Measurements from ENCODE around the gene TNXB.
"Not testable (repeated sequence)": the region's sequence is repeated elsewhere in the genome, so short reads cannot be mapped to it uniquely, and the experiment has no call there.

TNXB gene

DNA sequence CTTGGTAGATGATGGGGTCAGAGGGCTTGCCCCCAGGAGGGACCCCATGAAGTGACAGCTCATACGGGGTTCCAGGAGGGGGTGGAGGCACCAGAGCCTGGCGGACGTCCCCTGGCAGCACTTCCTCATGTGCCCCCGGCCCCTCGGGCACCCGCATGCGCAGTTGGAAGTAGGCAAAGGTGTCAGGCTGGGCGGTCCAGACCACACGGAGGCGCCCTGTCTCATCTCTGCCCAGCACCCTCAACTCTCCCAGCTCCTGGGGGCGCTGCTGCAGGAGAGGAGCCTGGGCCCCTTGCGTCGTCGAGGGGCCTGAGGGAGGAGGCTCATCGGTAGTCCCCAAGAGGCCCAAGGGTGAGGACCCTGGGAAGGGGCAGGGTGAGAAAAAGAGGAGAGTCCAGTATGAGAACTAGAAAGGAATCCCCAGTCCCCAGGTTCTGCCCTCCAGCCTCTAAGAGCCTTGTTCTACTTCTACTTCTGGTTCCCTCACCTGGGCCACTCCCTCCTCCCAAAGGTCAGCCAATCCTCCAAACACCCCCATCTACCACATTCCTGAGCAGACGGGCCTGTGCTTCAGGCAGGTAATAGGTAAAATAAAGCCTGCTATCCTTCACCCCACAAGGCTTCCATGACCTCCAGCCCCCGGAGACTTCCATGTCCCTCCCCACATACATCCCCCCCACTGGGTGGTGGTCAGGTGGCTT is 23.2 kb downstream of the TNXB start:
- DNase-seq: no peak

- DNase-seq: no peak
Measured at GRCh38 chr6:32084780-32085179, 24.4 kb downstream of the TNXB start.

- DNase-seq: no peak
Measured at GRCh38 chr6:32083812-32084768, 25.0 kb downstream of the TNXB start.

DNA sequence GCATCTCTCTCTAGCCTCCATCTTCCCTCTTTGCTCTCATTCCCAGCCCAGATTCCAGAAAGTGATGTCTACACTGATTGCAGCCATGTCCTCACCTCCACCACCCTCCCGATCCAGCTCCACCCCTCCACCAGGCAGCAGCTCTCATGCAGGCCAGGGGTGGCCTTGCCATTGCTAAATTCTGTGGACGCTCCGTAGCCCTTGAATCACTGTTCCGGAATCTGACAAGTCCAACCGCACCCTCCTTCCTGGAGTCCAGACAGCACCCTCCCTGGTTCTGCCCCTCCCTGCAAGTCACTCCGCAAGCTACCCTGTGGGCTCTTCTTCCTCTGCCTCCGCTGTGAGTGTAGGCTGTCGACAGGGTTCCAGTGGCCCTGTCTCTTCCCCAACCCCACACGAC is 26.2 kb downstream of the TNXB start:
- DNase-seq: no peak

DNA sequence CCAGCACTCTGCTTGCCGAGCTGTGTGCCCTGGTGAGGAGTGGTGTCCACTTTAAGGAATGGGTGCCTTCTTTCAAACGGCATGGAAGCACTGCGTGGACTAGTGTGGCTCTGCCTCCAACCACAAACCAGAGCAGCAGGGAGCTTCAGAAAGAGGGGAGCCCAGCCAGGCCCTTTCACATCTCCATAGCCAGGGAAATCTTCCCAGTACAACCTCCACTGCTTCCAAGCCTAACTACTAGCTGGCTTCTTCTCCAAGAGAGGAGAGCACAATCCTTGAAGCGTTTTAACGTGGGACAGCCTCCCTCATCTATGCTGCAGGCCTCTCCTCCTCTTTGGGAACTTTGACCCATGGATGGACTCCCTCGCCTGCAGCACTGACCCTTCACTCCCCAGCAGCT is 26.7 kb downstream of the TNXB start:
- no peak for DNase-seq

GRCh38 chr6:32081168-32081990 is 27.8 kb downstream of the TNXB start:
- no peak for DNase-seq

GRCh38 chr6:32079566-32080290 is 29.4 kb downstream of the TNXB start:
- DNase-seq: no peak

DNA sequence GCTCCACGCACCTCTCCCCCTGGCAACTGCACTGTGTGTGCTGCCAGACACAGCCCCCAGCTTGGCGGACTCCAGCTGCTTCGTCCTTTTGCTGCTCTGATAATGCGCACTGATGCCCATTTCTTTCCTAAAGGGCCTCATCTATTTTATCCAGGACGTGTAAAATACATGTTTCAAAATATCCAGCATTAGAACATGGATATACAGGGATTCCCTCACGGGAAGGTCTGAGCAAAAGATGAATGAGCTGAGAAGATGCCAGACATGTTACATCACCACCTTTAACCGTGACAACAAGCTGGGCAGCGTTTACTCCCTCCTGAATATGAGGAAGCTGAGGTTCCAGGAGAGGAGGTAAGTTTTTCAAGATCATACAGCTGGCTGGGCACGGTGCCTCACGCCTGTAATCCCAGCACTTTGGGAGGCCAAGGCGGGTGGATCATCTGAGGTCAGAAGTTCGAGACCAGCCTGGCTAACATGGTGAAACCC is 32.8 kb downstream of the TNXB start:
- DNase-seq: no peak

DNA sequence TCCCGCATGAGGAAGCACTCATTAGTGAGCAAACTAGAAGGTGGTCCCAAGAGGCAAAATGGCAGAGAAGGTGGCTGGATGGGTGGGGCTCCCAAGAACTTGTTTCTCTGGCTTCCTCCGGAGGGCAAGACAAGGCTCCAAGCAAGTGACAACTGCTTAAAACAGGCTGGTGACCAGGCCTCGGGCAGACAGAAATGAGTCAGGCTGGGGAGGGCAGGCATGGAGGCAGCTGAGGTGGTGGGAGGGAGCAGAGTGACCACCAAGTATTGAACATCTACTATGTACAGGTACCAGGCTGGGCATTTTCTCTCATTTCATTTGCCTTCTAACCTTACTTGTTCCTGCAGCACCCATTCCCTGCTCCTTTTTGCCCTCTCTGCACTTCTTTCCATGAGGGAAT is 33.4 kb downstream of the TNXB start:
- no peak for DNase-seq

DNA sequence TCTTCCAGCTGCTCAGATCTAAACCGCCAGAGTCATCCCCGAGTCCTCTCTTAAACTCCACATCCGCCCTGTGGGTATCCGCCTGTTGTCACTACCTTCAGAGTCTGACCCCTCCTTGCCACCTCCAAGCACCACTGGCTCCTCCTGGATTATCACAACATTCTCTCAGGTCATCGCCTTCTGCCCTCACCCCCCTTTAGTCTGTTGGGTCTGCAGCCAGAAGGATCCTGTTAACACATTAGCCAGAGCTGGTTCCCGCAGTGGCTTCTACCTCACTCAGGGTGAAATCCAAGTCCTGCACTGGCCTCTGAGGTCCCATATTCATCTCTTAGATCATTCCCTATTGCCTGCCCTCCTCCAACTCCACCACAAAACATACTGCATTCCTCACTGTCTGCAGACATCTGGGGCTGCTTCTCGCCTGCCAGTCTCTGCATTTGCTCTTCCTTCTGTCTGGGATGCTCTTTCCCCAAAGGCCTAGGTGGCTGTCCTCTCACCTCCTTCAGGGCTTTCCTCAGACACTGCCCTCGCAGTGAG is 34.1 kb downstream of the TNXB start:
- DNase-seq: no peak

GRCh38 chr6:32073613-32074012 is 35.5 kb downstream of the TNXB start:
- no peak for DNase-seq

GRCh38 chr6:32073101-32073500 is 36.0 kb downstream of the TNXB start:
- no peak for DNase-seq

- no peak for DNase-seq
Measured at GRCh38 chr6:32070814-32071543, 38.2 kb downstream of the TNXB start.

- no peak for DNase-seq
Measured at GRCh38 chr6:32069878-32070515, 39.1 kb downstream of the TNXB start.

DNA sequence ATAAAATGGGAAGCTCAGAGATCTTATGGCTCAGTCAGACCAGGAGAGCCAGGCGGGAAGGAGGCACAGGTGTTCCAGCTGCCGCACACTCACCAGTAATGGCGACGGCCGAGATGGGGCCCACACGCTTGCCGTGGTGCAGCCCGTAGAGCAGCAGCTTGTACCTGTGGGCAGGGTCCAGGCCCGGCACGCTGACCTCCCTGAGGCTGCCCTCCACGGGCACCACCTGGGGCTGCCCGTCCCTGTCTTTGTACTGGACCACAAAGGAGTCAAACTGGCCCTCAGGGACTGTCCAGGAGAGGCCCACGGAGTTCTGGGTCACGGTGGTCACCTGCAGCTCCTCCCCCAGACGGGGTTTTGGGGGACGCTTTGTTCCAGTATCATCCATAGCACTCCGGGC is 39.7 kb downstream of the TNXB start:
- DNase-seq: no peak

DNA sequence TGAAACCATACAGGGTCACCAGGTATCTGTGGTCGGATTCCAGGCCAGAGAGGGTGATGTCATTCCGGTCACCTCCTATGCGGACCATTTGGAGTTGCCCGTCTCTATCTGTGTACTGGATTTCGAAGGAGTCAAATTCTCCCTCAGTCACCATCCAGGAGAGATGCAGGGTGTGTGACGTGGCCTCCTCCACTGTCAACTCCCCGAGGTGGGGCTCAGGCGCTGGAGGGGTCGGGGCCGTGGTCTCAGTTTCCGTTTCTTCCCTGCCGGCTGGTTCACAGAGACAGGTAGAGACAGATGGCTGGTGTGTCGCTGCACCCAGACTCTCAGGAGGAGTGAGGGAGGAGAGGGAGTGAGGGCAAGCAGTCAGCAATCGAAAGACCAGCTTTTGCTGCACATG is 40.3 kb downstream of the TNXB start:
- no peak for DNase-seq

DNA sequence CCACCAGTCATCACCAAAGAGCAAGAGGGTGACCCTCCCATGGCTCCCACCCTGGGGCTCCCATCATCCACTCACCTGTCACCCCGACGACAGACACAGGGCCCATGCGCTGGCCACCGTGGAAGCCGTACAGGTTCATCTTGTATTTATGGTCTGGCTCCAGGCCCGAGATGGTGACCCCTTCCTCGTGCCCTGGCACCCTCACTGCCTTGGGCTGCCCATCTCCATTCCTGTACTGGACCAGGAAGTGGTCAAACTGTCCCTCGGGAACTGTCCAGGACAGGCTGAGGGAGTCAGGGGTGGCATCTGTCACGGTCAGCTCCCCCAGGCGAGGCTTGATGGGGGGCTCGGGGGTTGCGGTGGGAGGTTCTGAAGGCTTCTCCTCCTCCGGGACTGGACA is 40.8 kb downstream of the TNXB start:
- not testable (repeated sequence) for DNase-seq

- DNase-seq: not testable (repeated sequence)
Measured at GRCh38 chr6:32067521-32067920, 41.6 kb downstream of the TNXB start.

DNA sequence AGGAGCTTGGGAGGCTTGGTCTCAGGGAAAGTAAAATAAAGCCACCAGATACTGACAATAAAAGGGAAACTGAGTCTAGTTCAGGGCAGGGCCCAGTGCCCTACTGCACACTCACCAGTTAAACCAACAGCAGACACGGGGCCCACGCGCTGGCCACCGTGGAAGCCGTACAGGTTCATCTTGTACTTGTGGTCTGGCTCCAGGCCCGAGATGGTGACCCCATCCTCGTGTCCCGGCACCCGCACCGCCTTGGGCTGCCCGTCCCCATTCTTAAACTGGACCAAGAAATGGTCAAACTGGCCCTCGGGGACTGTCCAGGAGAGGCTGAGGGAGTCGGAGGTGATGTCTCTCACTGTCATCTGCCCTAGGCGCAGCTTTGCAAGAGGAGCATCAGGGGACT is 44.4 kb downstream of the TNXB start:
- DNase-seq: no peak

DNA sequence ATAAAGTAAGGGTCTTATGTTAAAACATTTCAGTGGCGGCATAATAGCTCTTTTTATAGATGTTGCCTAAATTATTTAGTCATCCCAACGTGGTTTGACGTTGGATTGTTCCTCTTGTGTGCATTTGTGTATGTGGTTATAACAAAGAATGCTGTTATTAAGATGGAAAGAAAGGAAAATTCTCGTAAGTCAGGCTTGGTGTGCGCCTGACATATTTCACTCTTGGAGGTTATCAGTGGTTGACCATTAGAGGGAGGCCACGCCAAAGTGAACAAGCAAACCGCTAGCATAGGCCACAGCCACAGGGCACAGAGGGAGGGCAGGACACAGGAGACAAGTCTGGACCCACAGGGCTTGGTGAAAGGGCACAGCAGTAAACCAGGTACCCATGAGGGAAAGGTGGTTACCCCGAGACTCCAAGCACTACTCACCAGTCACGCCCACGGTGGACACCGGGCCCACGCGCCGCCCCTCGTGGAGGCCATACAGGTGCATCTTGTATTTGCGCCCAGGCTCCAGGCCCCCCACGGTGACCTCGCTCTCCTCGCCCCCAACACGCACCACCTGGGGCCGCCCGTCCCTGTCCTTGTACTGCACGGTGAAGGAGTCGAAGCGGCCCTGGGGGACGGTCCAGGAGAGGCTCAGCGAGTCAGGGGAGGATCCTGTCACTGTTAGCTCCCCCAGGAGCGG is 48.0 kb downstream of the TNXB start:
- no peak for DNase-seq
